LNCAP (cell line): ENCODE measurements around the gene USP38.

Experiments
- CTCF ChIP-seq: fragments of 450-650 bp; IDR thresholded peaks from 2 replicates; pipeline ENCODE4 v1.5.1; 2017; ENCODE audit warnings: mild to moderate bottlenecking

The USP38 gene

GRCh38 chr4:143195581-143195980, 10.9 kb downstream of the USP38 start:
- TF ChIP-seq CTCF = no peak

- TF ChIP-seq CTCF = no peak
These were observed 11.6 kb downstream of the USP38 start for GRCh38 chr4:143196323-143196722.

- no peak for TF ChIP-seq CTCF
These were observed 14.8 kb downstream of the USP38 start for GRCh38 chr4:143199503-143199902.

- TF ChIP-seq CTCF = peak; percentile 33; the same call in 1 of the 2 replicates
These were observed 18.1 kb downstream of the USP38 start for GRCh38 chr4:143202824-143203223.

- TF ChIP-seq CTCF = no peak
These were observed 18.9 kb downstream of the USP38 start for GRCh38 chr4:143203577-143203976.

- peak; percentile 37 for TF ChIP-seq CTCF
These were observed 22.8 kb downstream of the USP38 start for GRCh38 chr4:143207555-143207954.

- TF ChIP-seq CTCF = no peak
These were observed 27.8 kb downstream of the USP38 start for GRCh38 chr4:143212566-143212965.

- TF ChIP-seq CTCF = no peak
These were observed 31.2 kb downstream of the USP38 start for GRCh38 chr4:143215873-143216272.
